Psoas muscle (tissue), 8 donors: ENCODE measurements around the gene MAGEA12. TPM values are rescaled to one million over a fixed set of nuclear protein-coding genes. Genes with fewer than 3 reads are reported as not detected.
"Not testable (repeated sequence)": the region's sequence is repeated elsewhere in the genome, so short reads cannot be mapped to it uniquely, and the experiment has no call there.

Experiments used
- ATAC-seq, 4 donors: fragments of 200-7000 bp; cut with Tn5 transposase; one replicate each; pipeline ENCODE4 v1.9.1; 2020; ENCODE audit warnings: moderate library complexity in 3 of 4, mild to moderate bottlenecking in 2 of 4
- DNase-seq, 2 donors: peaks; one replicate each; pipeline ENCODE4 v3.0.0-alpha.2; 2020
- H3K27ac ChIP-seq: fragments of 200-600 bp; one replicate; pipeline ENCODE4 v1.8.0; 2022
- H3K27me3 ChIP-seq, 3 donors: fragments of 200-600 bp in 1 of 3; one replicate each; pipeline versions ENCODE4 v1.6.1 to v1.8.0; 2013 to 2022; ENCODE audit warnings: low read length in 2 of 3, mild to moderate bottlenecking in 2 of 3, moderate library complexity in 1 of 3; ENCODE audit not compliant: insufficient read depth in 3 of 3
- H3K36me3 ChIP-seq, 2 donors: fragments of 200-600 bp in 1 of 2; one replicate each; pipeline versions ENCODE4 v1.6.1 to v1.8.0; 2013 to 2022; ENCODE audit warnings: low read depth in 1 of 2, mild to moderate bottlenecking in 1 of 2, moderate library complexity in 1 of 2; ENCODE audit not compliant: insufficient read depth in 1 of 2
- H3K4me1 ChIP-seq: fragments of 200-600 bp; one replicate; pipeline ENCODE4 v1.8.0; 2022
- H3K4me3 ChIP-seq: fragments of 200-600 bp; one replicate; pipeline ENCODE4 v1.8.0; 2022; ENCODE audit warnings: mild to moderate bottlenecking
- H3K9me3 ChIP-seq: fragments of 200-600 bp; one replicate; pipeline ENCODE4 v1.8.0; 2022
- WGBS, 3 donors: extraction: QIAGEN DNeasy Blood & Tissue Kit; methylation state at CpG; one replicate each; pipeline versions ENCODE4 v1.1.6 to v1.1.7; 2013; 5-methylcytosine and 5-hydroxymethylcytosine counted together
- intact Hi-C, 2 donors: fragments of 100-400 bp; cut with DNase I; formaldehyde crosslinking; loops; one replicate each; pipeline versions ENCODE4 v1.11.0 to v1.14.2; 2022
- long read RNA-seq, 2 donors: library from polyadenylated mRNA; unstranded; transcript quantifications; one replicate each; pipeline ENCODE4 v2.0.0, GENCODE V29; 2021
- polyA plus RNA-seq, 3 donors: library from polyadenylated mRNA; stranded (reverse); fragments of 200-250 nt; gene quantifications; one replicate each; pipeline ENCODE4 v1.2.3, GENCODE V29; 2013
- total RNA-seq, 4 donors: library from RNA; stranded (reverse); fragmentation: NEBNext Ultra II Directional in 2 of 4; extraction: Animal tissue kit (Norgen Biotek cat#: 25700) in 2 of 4; gene quantifications; one replicate each; pipeline versions ENCODE4 v1.2.1 to v1.2.4, GENCODE V29; 2021 to 2023
- TF ChIP-seq, protein P1 (sequence below): fragments of 200-600 bp; IDR thresholded peaks from one replicate; pipeline ENCODE4 v1.8.0; 2022; ENCODE audit warnings: antibody characterized with exemption
- donor health status: healthy with polysubstance abuse.
- donor health status: DM: no; HTN: no; CAD: no; lungs with moderate emphysema.
- donor health status: Bipolar disorder and iron deficiency.
- donor health status: healthy.
- donor health status: DM: yes; HTN: yes; CAD: no.
- donor health status: DM: no; HTN: no; CAD: no.
- donor health status: DM: no; HTN: no; CAD: no.
- donor health status: DM: yes; HTN: yes; CAD: no.

MAGEA12 gene
- not detected for total RNA-seq
- not detected for polyA plus RNA-seq
- long read RNA-seq, donor 1: 0 reads
- long read RNA-seq, donor 2: 0 reads

DNA sequence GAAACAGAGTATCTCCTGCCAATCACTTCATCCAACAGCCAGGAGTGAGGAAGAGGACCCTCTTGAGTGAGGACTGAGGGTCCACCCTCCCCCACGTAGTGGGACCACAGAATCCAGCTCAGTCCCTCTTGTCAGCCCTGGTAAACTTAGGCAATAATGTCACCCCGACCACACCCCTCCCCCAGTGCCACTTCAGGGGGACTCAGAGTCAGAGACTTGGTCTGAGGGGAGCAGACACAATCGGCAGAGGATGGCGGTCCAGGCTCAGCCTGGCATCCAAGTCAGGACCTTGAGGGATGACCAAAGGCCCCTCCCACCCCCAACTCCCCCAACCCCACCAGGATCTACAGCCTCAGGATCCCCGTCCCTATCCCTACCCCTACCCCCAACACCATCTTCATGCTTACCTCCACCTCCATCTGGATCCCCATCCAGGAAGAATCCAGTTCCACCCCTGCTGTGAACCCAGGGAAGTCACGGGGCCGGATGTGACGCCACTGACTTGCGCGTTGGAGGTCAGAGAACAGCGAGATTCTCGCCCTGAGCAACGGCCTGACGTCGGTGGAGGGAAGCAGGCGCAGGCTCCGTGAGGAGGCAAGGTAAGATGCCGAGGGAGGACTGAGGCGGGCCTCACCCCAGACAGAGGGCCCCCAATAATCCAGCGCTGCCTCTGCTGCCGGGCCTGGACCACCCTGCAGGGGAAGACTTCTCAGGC, at the start of gene MAGEA12, which contains the start of gene CSAG1:
Gene MAGEA12, plus strand, starts transcription at position 497 of the 715 bp plus-strand sequence. CDS start 2,405 bp downstream, outside the sequence.
Gene CSAG1, minus strand, starts transcription at position 461 of the 715 bp plus-strand sequence. CDS start 1,261 bp downstream, outside the sequence.
- Histone ChIP-seq H3K27ac (no peak within 1 kb of the TSS), H3K4me3 (no peak within 1 kb of the TSS), H3K27me3 (no peaks in the 10 kb centered on the region), H3K36me3 (no peaks in the 10 kb centered on the region), H3K9me3 (no peaks in the 10 kb centered on the region), H3K4me1 (no peaks in the 10 kb centered on the region)
- 86 to 90% (median 87%) methylated on average over 12 to 19 of the region's 21 CpGs for WGBS, 3 donors
- DNase-seq (peak in 1 of 2 donors; percentile 10), ATAC-seq (no peak)
- intact Hi-C loops: no loop called here
- TF ChIP-seq, protein P1, sequence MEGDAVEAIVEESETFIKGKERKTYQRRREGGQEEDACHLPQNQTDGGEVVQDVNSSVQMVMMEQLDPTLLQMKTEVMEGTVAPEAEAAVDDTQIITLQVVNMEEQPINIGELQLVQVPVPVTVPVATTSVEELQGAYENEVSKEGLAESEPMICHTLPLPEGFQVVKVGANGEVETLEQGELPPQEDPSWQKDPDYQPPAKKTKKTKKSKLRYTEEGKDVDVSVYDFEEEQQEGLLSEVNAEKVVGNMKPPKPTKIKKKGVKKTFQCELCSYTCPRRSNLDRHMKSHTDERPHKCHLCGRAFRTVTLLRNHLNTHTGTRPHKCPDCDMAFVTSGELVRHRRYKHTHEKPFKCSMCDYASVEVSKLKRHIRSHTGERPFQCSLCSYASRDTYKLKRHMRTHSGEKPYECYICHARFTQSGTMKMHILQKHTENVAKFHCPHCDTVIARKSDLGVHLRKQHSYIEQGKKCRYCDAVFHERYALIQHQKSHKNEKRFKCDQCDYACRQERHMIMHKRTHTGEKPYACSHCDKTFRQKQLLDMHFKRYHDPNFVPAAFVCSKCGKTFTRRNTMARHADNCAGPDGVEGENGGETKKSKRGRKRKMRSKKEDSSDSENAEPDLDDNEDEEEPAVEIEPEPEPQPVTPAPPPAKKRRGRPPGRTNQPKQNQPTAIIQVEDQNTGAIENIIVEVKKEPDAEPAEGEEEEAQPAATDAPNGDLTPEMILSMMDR: no peak

GRCh38 chrX:152697952-152698931, 35.3 kb upstream of the MAGEA12 start, which contains the start of gene MAGEA3:
Gene MAGEA3 (plus strand): TSS chrX:152698794. CDS start chrX:152700833, 2,039 bp downstream.
- ATAC-seq, H3K4me3 ChIP-seq, intact Hi-C loops, H3K27ac ChIP-seq, H3K27me3 ChIP-seq, H3K4me1 ChIP-seq, H3K36me3 ChIP-seq, DNase-seq, H3K9me3 ChIP-seq: not testable (repeated sequence)
- 79 to 83% (median 80%) methylated on average over 4 to 7 of the region's 34 CpGs for WGBS, 3 donors

GRCh38 chrX:152700390-152700789, 33.2 kb upstream of the MAGEA12 start:
- ATAC-seq, H3K27me3 ChIP-seq, DNase-seq, H3K4me1 ChIP-seq, intact Hi-C loops, H3K27ac ChIP-seq, H3K36me3 ChIP-seq, H3K9me3 ChIP-seq, H3K4me3 ChIP-seq: not testable (repeated sequence)
- 92 to 96% (median 92%) methylated on average over 4 of the region's 5 CpGs for WGBS, 3 donors

GRCh38 chrX:152706500-152706899, 27.1 kb upstream of the MAGEA12 start:
- H3K27ac ChIP-seq, H3K4me3 ChIP-seq, H3K9me3 ChIP-seq, H3K4me1 ChIP-seq, H3K36me3 ChIP-seq, H3K27me3 ChIP-seq, intact Hi-C loops, DNase-seq, ATAC-seq: not testable (repeated sequence)
- WGBS, 3 donors: 64 to 88% (median 80%) methylated on average over 1 to 3 of the region's 7 CpGs

- no CpG with 5 or more reads among the region's 2 CpGs for WGBS, 3 donors
- H3K9me3 ChIP-seq, H3K4me3 ChIP-seq, H3K36me3 ChIP-seq, intact Hi-C loops, H3K27ac ChIP-seq, H3K4me1 ChIP-seq, H3K27me3 ChIP-seq, DNase-seq, ATAC-seq: not testable (repeated sequence)
Measured at GRCh38 chrX:152709173-152709572, 24.4 kb upstream of the MAGEA12 start, which contains the start of gene CSAG2. Gene CSAG2 (minus strand): TSS chrX:152709273. CDS start chrX:152709112, 161 bp downstream.

DNA sequence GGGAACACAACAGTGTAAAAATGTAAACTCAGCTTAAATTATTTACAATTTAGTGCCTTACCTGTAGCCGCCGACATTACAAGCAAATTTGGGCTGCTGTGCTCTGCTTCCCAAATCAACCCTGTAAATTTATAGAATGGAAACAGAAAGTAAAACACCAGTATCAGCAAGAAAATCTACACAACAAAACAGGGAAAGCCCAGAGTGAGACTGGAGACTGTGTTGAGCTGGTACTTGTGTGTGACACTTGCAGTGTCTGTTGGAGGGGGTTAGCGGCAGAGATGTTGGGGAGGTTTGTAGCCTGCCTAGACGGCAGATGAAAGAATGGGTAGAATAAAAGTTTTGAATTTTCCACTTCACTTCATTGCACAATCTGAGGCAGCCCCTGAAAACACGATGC, 20.4 kb upstream of the MAGEA12 start:
- DNase-seq, H3K36me3 ChIP-seq, H3K27ac ChIP-seq, intact Hi-C loops, H3K27me3 ChIP-seq, ATAC-seq, H3K9me3 ChIP-seq, H3K4me1 ChIP-seq, H3K4me3 ChIP-seq: not testable (repeated sequence)
- no CpG with 5 or more reads among the region's 5 CpGs for WGBS, 3 donors

DNA sequence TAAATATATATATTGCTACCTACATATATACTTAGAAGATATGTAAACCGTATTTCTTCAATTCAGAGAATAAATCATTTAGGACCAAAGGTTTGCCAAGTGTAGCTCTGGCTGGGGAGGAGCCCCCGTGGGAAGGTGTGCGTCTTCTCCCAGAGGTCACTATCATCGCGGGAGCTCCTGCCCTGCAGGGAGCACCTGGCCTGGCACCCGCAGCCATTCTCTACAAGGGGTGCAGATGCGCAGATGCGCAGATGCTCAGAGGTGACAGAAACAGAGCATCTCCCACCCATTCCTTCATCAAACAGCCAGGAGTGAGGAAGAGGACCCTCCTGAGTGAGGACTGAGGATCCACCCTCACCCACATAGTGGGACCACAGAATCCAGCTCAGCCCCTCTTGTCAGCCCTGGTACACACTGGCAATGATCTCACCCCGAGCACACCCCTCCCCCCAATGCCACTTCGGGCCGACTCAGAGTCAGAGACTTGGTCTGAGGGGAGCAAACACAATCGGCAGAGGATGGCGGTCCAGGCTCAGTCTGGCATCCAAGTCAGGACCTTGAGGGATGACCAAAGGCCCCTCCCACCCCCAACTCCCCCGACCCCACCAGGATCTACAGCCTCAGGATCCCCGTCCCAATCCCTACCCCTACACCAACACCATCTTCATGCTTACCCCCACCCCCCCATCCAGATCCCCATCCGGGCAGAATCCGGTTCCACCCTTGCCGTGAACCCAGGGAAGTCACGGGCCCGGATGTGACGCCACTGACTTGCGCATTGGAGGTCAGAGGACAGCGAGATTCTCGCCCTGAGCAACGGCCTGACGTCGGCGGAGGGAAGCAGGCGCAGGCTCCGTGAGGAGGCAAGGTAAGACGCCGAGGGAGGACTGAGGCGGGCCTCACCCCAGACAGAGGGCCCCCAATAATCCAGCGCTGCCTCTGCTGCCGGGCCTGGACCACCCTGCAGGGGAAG, 19.5 kb upstream of the MAGEA12 start, which contains the start of gene MAGEA2B:
Gene MAGEA2B, plus strand, starts transcription at position 814 of the 973 bp plus-strand sequence. CDS start 2,479 bp downstream, outside the sequence.
- whole genome bisulfite sequencing, 3 donors: no CpG with 5 or more reads among the region's 35 CpGs
- intact Hi-C loops, H3K27me3 ChIP-seq, H3K4me1 ChIP-seq, H3K4me3 ChIP-seq, H3K27ac ChIP-seq, H3K36me3 ChIP-seq, DNase-seq, ATAC-seq, H3K9me3 ChIP-seq: not testable (repeated sequence)
